Raji (cell line): Measurements from ENCODE around the gene CDC34.
A peak's percentile ranks its signal among the peaks of the same experiment; 100 is the strongest.

Experiments
- POLR2A ChIP-seq: IDR thresholded peaks from 2 replicates; pipeline ENCODE4 v1.6.1; 2011; ENCODE audit warnings: low read depth, low read length, control low read depth; ENCODE audit not compliant: insufficient read depth

Gene CDC34

GRCh38 chr19:508204-509150 is 23.1 kb upstream of the CDC34 start:
- no peak for TF ChIP-seq POLR2A

GRCh38 chr19:510606-511100 is 20.9 kb upstream of the CDC34 start:
- TF ChIP-seq POLR2A: peak; percentile 50; the same call in 1 of the 2 replicates

- peak; percentile 45; the same call in 1 of the 2 replicates for TF ChIP-seq POLR2A
These were observed 20.3 kb upstream of the CDC34 start for GRCh38 chr19:511101-511851.

GRCh38 chr19:512547-513365 is 18.8 kb upstream of the CDC34 start:
- TF ChIP-seq POLR2A: no peak

GRCh38 chr19:513368-514165 is 18.0 kb upstream of the CDC34 start:
- TF ChIP-seq POLR2A: no peak

GRCh38 chr19:514166-514663 is 17.3 kb upstream of the CDC34 start:
- no peak for TF ChIP-seq POLR2A

- no peak for TF ChIP-seq POLR2A
These were observed 13.6 kb upstream of the CDC34 start for GRCh38 chr19:517721-518597.

GRCh38 chr19:518598-519231 is 12.8 kb upstream of the CDC34 start:
- no peak for TF ChIP-seq POLR2A

GRCh38 chr19:519449-519865 is 12.1 kb upstream of the CDC34 start:
- no peak for TF ChIP-seq POLR2A

- TF ChIP-seq POLR2A: no peak
These were observed 8.8 kb upstream of the CDC34 start for GRCh38 chr19:522726-523125.

GRCh38 chr19:524062-524674 is 7.4 kb upstream of the CDC34 start:
- no peak for TF ChIP-seq POLR2A

- no peak for TF ChIP-seq POLR2A
These were observed 6.5 kb upstream of the CDC34 start for GRCh38 chr19:525029-525428.
